ENCODE measurements around the gene MPP2. TPM values are rescaled to one million over a fixed set of nuclear protein-coding genes. Genes with fewer than 3 reads are reported as not detected.

MPP2 gene
- polyA plus RNA-seq, 1 of the 3 experiments (the other 2 are of a cell fraction) = 8.3 TPM

GRCh38 chr17:43879723-43880419 is 27.5 kb downstream of the MPP2 start (continued):
- TF ChIP-seq ZBTB33 (IDR thresholded peaks at IDR 0.05; ENCODE audit: borderline replicate concordance, low read depth) = no peak
- no peak for TF ChIP-seq REST (IDR thresholded peaks at IDR 0.05; ENCODE audit: low read depth, low read length)
- TF ChIP-seq RAD21 (IDR thresholded peaks at IDR 0.05; ENCODE audit: low read length) = no peak
- TF ChIP-seq EZH2phosphoT487 (IDR thresholded peaks at IDR 0.05; ENCODE audit: borderline replicate concordance, low read depth) = no peak
- no peak for TF ChIP-seq NFIC (IDR thresholded peaks at IDR 0.05; ENCODE audit: borderline replicate concordance)
- no peak for TF ChIP-seq TEAD4 (IDR thresholded peaks at IDR 0.05; ENCODE audit: borderline replicate concordance, insufficient read depth)
- TF ChIP-seq EP300 (IDR thresholded peaks at IDR 0.05; ENCODE audit: borderline replicate concordance in 1 of 2, low read depth in 1 of 2, low read length in 1 of 2) = no peak
- no peak for TF ChIP-seq POLR2AphosphoS5 (IDR thresholded peaks at IDR 0.05; ENCODE audit: low read depth, low read length)

GRCh38 chr17:43878260-43879175 is 28.8 kb downstream of the MPP2 start:
- H3K4me3 ChIP-seq (ENCODE audit: low read depth in 2 of 2, low read length in 1 of 2) = no peak overlapping the region
- H3K36me3 ChIP-seq (replicated peaks in 1 of 2; ENCODE audit: control insufficient read depth in 1 of 2, insufficient read depth in 2 of 2, low read length in 1 of 2) = no peaks in the 10 kb centered on the region
- no peak for TF ChIP-seq RXRA (IDR thresholded peaks at IDR 0.05; ENCODE audit: borderline replicate concordance, low read depth)
- peak; percentile 75 for TF ChIP-seq SMC3 (IDR thresholded peaks at IDR 0.05; ENCODE audit: low read depth, low read length)
- peak; percentile 89 for TF ChIP-seq CTCF (IDR thresholded peaks at IDR 0.05)
- TF ChIP-seq FOSL2 (IDR thresholded peaks at IDR 0.05; ENCODE audit: borderline replicate concordance, low read depth) = no peak
- TF ChIP-seq RAD21 (IDR thresholded peaks at IDR 0.05; ENCODE audit: low read length) = peak; percentile 80
- no peak for TF ChIP-seq JUND (IDR thresholded peaks at IDR 0.05)
- TF ChIP-seq MAX (IDR thresholded peaks at IDR 0.05; ENCODE audit: low read depth) = 0 out of 2 replicates have a peak, but pooled peaks have one; percentile 46
- TF ChIP-seq RCOR1 (IDR thresholded peaks at IDR 0.05; ENCODE audit: low read length) = no peak
- peak; percentile 91 for DNase-seq
- no peaks in the 10 kb centered on the region for H3K9me3 ChIP-seq
- no peaks in the 10 kb centered on the region for H4K20me1 ChIP-seq (ENCODE audit: insufficient read depth)
- no peaks in the 10 kb centered on the region for H3K9me2 ChIP-seq
- no peak overlapping the region for H3K4me2 ChIP-seq
- WGBS (ENCODE audit: low lambda C conversion rate) = 20% methylated on average over 7 of the region's 13 CpGs
- H3K4me1 ChIP-seq (ENCODE audit: control insufficient read depth in 1 of 2, insufficient read depth in 2 of 2, low read depth in 1 of 2, low read length in 1 of 2) = peaks cover 0 to 2% of the 10 kb centered on the region in 2 experiments; a peak in 1 of 4 replicates
- no peaks in the 10 kb centered on the region for H3K79me2 ChIP-seq (ENCODE audit: insufficient read depth)
- ChIA-PET POLR2A (no interaction called here), CTCF (interaction anchor here (0.6 to 10.0 kb wide), 37 partner anchors 13 to 424 kb away, joined by 3 to 344 read pairs (median 5); partner anchors contain the start of genes CD300LG, MPP2 and PPY)
- H3K27ac ChIP-seq (ENCODE audit: low read depth in 2 of 2, low read length in 1 of 2) = no peak overlapping the region
- no peaks in the 10 kb centered on the region for H3F3A ChIP-seq (replicated peaks; ENCODE audit: insufficient read depth)
- H3K27me3 ChIP-seq (ENCODE audit: insufficient read depth) = no peaks in the 10 kb centered on the region
- H2AFZ ChIP-seq (ENCODE audit: low read depth) = no peak overlapping the region
- H3K9ac ChIP-seq = no peak overlapping the region

Data from SK-N-SH (cell line).